LNCAP (cell line): ENCODE data around the gene ZNF626.

Experiments used
- CTCF ChIP-seq: fragments of 450-650 bp; IDR thresholded peaks from 2 replicates; pipeline ENCODE4 v1.5.1; 2017; ENCODE audit warnings: mild to moderate bottlenecking

ZNF626 gene

GRCh38 chr19:20640023-20640422, 21.3 kb downstream of the ZNF626 start:
- no peak for TF ChIP-seq CTCF

GRCh38 chr19:20616071-20616470, 45.3 kb downstream of the ZNF626 start:
- TF ChIP-seq CTCF: no peak

GRCh38 chr19:20612711-20613316, 48.6 kb downstream of the ZNF626 start:
- no peak for TF ChIP-seq CTCF

- no peak for TF ChIP-seq CTCF
Observed at GRCh38 chr19:20611866-20612265, 49.5 kb downstream of the ZNF626 start.

- no peak for TF ChIP-seq CTCF
Observed at GRCh38 chr19:20607943-20608342, 53.4 kb downstream of the ZNF626 start.
